ENCODE measurements around the gene AP3S1.

- no peak for TF ChIP-seq CTCF (IDR thresholded peaks at IDR 0.05)
- TF ChIP-seq POLR2A (IDR thresholded peaks at IDR 0.05): no peak
Observed at GRCh38 chr5:115869256-115869795, 27.6 kb downstream of the AP3S1 start.

Measured in adrenal gland (tissue), 5 donors.